GM12874 (cell line): ENCODE data around the gene DCDC2C.

Experiments used
- TF ChIP-seq, protein P1 (sequence below): IDR thresholded peaks from 2 replicates; pipeline ENCODE4 v1.5.1; 2011; ENCODE audit warnings: low read depth, mild to moderate bottlenecking, control low read depth, low read length, moderate library complexity; ENCODE audit not compliant: insufficient read depth

DCDC2C gene

DNA sequence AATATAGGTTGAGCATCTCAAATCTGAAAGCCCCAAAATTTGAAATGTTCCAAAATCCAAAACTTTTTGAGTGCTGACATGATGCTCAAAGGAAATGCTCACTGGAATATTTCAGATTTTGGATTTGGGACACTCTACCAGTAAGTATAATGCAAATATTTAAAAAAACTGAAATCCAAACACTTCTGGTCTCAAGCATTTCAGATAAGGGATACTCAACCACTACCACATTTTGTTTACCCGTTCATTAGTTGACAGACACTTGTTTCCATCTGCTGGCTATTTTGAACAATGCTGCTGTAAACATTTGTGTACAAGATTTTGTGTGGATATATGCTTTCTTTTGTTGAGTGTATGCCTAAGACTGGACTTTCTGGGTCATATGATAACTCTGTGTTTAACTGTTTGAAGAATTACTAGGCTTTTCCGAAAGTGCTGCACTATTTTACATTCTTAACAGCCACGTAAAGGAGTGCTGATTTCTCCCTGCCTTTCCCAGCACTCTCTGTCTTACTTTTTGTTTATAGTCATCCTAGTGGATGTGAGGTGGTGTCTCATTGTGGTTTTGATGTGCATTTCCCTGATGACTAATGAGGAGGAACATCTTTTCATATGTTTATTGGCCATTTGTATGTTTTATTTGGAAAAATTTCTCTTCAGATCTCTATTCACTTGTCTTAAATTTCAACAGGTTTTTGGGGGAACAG is 19.5 kb upstream of the DCDC2C start:
- TF ChIP-seq, protein P1, sequence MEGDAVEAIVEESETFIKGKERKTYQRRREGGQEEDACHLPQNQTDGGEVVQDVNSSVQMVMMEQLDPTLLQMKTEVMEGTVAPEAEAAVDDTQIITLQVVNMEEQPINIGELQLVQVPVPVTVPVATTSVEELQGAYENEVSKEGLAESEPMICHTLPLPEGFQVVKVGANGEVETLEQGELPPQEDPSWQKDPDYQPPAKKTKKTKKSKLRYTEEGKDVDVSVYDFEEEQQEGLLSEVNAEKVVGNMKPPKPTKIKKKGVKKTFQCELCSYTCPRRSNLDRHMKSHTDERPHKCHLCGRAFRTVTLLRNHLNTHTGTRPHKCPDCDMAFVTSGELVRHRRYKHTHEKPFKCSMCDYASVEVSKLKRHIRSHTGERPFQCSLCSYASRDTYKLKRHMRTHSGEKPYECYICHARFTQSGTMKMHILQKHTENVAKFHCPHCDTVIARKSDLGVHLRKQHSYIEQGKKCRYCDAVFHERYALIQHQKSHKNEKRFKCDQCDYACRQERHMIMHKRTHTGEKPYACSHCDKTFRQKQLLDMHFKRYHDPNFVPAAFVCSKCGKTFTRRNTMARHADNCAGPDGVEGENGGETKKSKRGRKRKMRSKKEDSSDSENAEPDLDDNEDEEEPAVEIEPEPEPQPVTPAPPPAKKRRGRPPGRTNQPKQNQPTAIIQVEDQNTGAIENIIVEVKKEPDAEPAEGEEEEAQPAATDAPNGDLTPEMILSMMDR: no peak

DNA sequence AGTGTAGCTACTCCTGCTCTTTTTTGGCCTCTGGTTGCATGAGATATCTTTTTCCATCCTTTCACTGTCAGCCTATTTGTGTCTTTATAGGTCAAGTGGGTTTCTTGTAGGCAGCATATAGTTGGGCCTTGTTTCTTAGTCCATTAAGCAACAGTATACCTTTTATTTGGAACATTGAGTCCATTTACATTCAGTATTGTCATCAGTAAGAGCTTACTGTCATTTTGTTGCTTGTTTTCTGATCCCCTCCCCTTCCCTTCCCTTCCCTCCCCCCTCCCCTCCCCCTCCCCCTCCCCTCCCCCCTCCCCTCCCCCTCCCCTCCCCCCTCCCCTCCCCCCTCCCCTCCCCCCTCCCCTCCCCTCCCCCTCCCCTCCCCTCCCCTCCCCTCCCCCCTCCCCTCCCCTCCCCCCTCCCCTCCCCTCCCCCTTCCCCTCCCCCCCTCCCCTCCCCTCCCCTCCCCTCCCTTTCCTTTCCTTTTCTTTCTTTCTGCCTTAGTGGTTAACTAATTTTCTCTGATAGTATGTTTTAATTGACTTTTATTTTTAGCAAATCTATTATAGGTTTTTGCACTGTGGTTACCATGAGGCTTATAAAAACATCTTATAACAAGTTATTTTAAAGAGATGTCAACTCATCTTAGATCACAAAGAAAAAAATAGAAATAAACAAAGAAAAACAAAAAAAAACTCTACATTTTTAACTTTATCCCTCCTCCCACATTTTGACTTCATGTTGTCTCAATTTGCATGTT is 13.2 kb upstream of the DCDC2C start:
- TF ChIP-seq, protein P1: no peak

DNA sequence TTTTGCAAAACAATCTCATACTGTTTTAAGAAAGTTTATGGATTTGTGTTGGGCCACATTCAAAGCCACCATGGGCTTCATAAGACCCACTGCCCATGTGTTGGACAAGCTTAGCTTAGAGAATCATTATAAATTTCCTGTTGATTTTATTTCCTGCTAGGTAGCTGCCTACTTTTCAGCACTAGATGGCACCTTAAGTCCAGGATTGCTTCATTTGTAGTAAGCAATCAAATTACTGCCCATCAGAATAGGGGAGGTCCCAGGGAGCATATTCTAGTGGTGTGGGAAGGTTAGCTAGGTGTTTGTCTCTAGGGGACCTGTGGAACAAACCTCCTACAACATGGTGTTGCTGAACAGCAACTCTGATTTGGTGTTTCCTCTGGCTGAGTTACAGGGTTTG is 11.0 kb upstream of the DCDC2C start:
- TF ChIP-seq, protein P1: peak; percentile 13; the same call in 1 of the 2 replicates

DNA sequence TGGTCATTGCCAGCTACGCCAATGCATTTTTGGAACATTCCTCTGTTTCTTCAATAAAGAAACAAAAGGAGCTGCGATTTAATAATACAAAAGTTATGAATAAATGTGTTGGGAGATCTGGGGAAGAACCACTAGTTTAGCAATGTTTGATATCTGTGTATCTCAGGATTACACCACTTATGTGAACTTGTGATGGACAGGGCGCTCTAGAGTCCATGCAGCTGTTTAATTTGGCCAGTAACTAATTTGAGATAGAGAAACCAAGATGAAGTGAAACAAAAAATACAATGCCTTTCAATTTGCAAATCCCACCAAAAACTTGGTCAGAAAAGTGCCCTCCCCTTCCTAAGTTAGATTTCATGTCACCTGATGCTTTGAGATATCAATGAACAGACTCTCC is 6.8 kb upstream of the DCDC2C start:
- TF ChIP-seq, protein P1: no peak

DNA sequence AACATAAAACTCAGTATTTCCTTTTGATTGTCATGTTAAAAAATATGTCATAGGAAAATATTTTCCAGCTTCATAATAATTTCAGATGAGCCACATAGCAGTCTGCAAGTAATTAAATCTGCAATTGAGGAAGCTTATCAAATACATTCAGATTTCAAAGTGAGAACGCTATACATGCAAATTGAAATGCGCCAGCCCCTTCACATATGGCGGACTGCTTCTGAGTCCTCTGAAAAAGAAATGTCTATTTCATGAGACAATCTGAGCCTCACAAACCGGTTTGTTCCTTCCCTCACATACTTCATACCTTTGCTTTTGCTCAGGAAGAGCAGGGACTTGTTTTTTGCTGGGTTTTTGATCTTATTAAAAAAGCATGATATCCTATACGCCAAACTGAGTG is 2.3 kb upstream of the DCDC2C start:
- TF ChIP-seq, protein P1: no peak

DNA sequence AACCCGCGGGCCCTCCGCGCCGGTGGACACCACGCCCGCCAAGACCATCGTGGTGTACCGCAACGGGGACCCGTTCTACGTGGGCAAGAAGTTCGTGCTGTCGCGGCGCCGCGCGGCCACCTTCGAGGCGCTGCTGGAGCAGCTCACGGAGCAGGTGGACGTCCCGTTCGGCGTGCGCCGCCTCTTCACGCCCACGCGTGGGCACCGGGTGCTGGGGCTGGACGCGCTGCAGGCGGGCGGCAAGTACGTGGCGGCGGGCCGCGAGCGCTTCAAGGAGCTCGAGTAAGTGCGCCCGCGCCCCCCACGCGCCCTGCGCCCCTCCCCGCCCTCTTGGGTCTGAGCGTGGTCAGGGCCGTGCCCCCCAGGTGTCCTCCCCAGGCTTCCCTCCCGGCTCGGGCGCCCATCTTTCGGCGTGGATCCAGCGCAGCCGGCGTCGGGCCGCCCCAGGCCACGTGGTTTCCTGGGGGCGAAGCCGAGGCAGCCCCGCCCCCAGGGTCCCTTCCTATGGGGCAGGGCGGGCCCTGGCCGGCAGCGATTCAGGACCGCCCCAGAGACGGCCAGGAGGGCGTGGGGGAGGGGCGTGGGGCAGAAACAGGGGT is 481 bp downstream of the DCDC2C start:
- TF ChIP-seq, protein P1: no peak

DNA sequence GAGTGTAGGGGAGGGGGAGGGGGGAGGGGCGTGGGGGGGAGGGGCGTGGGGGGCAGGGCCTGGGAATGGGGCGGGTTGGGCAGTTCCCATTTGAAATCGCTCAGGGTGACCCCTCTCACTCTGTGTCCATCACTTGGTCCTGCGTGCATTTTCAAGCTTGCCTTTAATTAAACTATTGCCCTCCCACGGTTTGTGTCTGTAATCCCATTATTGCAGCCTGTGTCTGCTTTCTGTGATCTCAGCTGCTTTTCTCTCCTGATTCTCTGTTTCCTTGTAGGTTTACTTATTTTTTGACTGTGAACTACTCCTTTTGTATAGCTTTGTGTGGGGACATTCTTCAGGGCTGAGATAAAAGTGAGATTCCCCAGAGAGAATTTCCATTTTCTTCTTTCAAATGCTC is 1.3 kb downstream of the DCDC2C start:
- TF ChIP-seq, protein P1: no peak
